Mesodermal cell (in vitro differentiated cells): ENCODE measurements around the gene PGBD5.

Experiments used
- H3K27ac ChIP-seq: 2 replicates; pipeline ENCODE4 v1.7.0; 2013; ENCODE audit warnings: mild to moderate bottlenecking, low read depth, low read length, moderate library complexity; ENCODE audit not compliant: severe bottlenecking
- H3K36me3 ChIP-seq: 2 replicates; pipeline ENCODE4 v1.7.1; 2013; ENCODE audit warnings: mild to moderate bottlenecking, low read length, moderate library complexity; ENCODE audit not compliant: control insufficient read depth, insufficient read depth
- H3K4me1 ChIP-seq: one replicate; pipeline ENCODE4 v1.7.1; 2013; ENCODE audit warnings: mild to moderate bottlenecking, low read length; ENCODE audit not compliant: insufficient read depth, control insufficient read depth, poor library complexity, severe bottlenecking
- H3K4me3 ChIP-seq: 2 replicates; pipeline ENCODE4 v1.7.0; 2013; ENCODE audit warnings: low read length, control low read depth, mild to moderate bottlenecking; ENCODE audit not compliant: insufficient read depth, poor library complexity, severe bottlenecking; ENCODE audit errors: extremely low read depth
- H3K9me3 ChIP-seq: 2 replicates; pipeline ENCODE4 v1.7.1; 2013; ENCODE audit warnings: mild to moderate bottlenecking, low read length, moderate library complexity; ENCODE audit not compliant: control insufficient read depth
- WGBS, 2 experiments: methylation state at CpG; one replicate each; pipeline ENCODE4 v1.1.5; 2013; ENCODE audit warnings: missing lambda C conversion rate in 2 of 2; ENCODE audit not compliant: insufficient coverage in 2 of 2; 5-methylcytosine and 5-hydroxymethylcytosine counted together

PGBD5 gene

DNA sequence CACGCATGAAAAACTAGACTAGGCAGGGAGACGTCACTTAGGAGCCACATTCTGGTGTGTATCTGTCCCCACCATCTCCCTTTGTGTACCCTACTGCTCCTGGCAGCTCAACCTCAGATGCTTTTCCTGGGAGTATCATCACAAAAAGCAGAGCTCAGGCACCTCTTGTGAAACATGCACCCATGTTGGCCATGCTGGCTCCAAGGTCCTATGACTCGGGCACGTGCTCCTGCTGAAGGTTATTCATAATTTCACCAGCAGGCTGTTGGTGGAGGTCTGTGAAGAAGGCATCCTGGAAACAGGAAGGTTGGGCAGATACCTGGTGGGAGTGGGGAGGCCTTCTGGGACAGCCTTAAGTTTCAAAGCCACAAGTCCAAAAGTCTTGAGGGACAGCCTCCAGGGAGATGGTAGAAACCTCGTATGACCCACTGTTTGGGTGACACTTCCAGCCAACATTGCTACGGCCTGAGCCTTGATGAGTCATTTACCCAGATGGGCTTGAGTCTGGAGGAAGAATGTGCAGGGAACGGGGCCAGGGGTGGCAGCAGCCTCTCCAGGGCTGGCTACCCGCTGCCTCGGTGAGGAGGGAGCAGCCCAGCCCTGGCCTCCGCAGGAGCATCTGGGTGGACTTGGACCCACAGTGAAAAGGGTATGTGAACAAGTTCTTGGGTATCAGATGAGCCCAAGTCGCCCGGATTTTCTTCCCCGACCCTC lies 75.8 kb downstream of the PGBD5 start:
- Histone ChIP-seq H3K4me1 (peaks cover 4% of the 10 kb centered on the region), H3K9me3 (no peaks in the 10 kb centered on the region), H3K36me3 (no peaks in the 10 kb centered on the region), H3K4me3 (no peak overlapping the region), H3K27ac (no peak overlapping the region)
- WGBS, 2 experiments = 85 to 94% methylated on average over 13 of the region's 13 CpGs

DNA sequence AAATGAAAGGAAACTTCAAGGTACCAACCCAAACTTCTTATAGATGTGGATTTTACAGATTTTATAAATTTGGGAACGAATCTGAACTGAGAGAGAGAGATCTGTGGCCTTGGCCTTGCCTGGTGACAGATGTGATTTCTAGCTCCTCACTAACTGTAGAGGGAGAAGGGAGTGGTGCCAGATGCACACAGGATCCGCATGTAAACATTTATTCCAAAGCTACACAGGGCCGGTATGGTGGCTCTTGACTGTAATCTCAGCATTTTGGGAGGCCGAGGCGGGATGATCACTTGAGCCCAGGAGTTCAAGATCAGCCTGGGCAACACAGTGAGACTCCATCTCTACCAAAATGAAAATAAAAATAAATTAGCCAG lies 77.1 kb downstream of the PGBD5 start:
- WGBS, 2 experiments = 88 to 90% methylated on average over 4 of the region's 5 CpGs

DNA sequence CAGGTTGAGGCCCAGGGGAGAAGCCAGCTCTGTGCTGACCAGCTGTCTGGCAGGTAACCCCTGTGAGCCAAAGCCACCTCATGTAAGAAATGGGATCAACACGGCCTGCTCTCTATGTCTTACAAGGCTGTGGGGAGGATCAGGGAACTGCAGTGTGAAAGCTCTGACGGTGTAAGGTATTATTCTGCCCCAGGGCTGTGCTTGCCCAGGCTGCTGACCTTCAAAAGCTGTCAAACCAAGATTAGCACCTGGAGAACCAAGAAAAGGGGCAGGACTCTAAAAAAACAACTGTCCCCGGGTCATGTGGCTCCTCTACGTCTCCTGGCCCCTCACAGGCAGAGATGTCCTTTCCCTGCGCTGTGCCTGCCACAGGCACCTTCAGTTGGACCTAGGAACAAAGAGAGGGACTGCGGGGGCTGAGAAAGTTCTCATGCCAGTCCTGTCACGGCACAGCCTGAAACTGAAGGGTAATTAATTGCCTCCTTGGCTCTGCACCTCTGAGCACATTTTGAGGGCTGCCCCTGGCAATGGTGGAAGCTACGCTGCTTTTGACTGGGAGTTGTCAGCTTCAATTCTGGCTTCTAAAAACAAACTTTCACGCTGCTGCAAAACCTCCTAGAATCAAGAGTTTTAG lies 77.6 kb downstream of the PGBD5 start:
- no peaks in the 10 kb centered on the region for H3K9me3 ChIP-seq
- H3K4me1 ChIP-seq = peaks cover 4% of the 10 kb centered on the region
- no peak overlapping the region for H3K27ac ChIP-seq
- 82 to 85% methylated on average over 8 of the region's 9 CpGs for WGBS, 2 experiments
- H3K4me3 ChIP-seq = no peak overlapping the region
- no peaks in the 10 kb centered on the region for H3K36me3 ChIP-seq

More for the DNA sequence above, 77.1 kb downstream of the PGBD5 start:
- H3K9me3 ChIP-seq = no peaks in the 10 kb centered on the region
- peaks cover 4% of the 10 kb centered on the region for H3K4me1 ChIP-seq
- H3K36me3 ChIP-seq = no peaks in the 10 kb centered on the region
- H3K27ac ChIP-seq = no peak overlapping the region
- H3K4me3 ChIP-seq = no peak overlapping the region

GRCh38 chr1:230347896-230348295 lies 78.2 kb downstream of the PGBD5 start:
- 89 to 90% methylated on average over 6 of the region's 7 CpGs for WGBS, 2 experiments
- no peaks in the 10 kb centered on the region for H3K36me3 ChIP-seq
- H3K9me3 ChIP-seq = no peaks in the 10 kb centered on the region
- no peak overlapping the region for H3K27ac ChIP-seq
- H3K4me1 ChIP-seq = peaks cover 4% of the 10 kb centered on the region
- H3K4me3 ChIP-seq = no peak overlapping the region

DNA sequence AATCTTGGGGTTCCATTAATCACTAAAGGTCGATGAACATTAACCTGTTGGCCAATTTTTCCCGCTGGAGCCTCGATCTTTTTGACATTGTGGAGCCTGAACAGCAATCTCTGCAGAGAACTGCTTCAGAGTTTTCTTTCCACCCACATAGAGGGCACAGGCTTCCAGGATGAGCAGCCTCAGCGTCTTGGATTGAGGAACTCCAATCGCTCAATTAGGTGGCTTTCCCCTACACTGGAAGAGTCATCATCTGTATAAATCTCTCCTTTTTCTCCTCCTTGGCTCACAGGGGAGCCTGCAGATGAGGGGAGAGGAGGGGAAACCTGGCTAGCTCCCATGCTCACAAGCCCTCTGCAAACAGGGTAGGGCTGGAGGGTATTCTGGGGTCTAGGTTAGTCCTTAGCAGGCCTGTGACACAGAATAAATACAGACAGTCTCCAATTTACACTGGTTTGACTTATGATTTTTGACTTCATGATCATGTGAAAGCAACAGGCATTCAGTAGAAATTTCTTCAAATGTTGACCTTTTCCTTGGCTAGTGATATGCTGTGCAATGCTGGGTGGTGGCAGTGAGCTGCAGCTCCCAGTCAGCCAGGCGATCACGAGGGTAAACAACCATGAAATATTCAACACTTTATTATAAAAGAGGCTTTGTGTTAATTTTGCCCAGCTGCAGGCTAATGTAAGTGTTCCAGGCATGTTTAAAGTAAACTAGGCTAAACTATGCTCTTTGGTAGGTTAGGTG lies 80.8 kb downstream of the PGBD5 start:
- Histone ChIP-seq H3K36me3 (no peaks in the 10 kb centered on the region), H3K9me3 (no peaks in the 10 kb centered on the region), H3K4me3 (no peak overlapping the region), H3K4me1 (peaks cover 10% of the 10 kb centered on the region), H3K27ac (no peak overlapping the region)
- WGBS, 2 experiments = 91 to 97% methylated on average over 4 to 5 of the region's 7 CpGs

DNA sequence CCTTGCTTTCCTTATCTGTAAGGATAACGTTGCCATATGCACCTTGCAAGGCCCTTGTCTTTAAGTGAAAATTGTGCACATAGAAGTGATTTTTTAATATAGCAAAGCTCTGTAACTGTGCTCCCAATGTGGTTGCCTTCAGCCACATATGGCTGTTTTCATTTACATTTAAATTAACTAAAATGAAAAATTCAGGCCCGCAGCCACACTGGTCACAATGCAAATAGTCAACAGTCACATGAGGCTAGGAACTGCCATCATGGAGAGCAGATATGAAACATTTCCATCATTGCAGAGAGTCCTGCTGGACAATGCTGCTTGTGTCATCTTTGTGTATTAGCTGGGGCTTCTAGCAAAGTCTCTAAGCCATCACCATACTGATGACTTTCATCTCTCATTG lies 83.4 kb downstream of the PGBD5 start:
- Histone ChIP-seq H3K36me3 (no peaks in the 10 kb centered on the region), H3K27ac (no peak overlapping the region), H3K4me3 (no peak overlapping the region), H3K4me1 (peaks cover 8% of the 10 kb centered on the region), H3K9me3 (no peaks in the 10 kb centered on the region)
- 83 to 100% methylated on average over 1 of the region's 2 CpGs for WGBS, 2 experiments

- WGBS, 2 experiments = 63 to 78% methylated on average over 3 of the region's 3 CpGs
- peaks cover 8% of the 10 kb centered on the region for H3K4me1 ChIP-seq
- no peak overlapping the region for H3K4me3 ChIP-seq
- H3K9me3 ChIP-seq = no peaks in the 10 kb centered on the region
- no peaks in the 10 kb centered on the region for H3K36me3 ChIP-seq
- no peak overlapping the region for H3K27ac ChIP-seq
Measured at GRCh38 chr1:230342019-230342418, 84.1 kb downstream of the PGBD5 start.

DNA sequence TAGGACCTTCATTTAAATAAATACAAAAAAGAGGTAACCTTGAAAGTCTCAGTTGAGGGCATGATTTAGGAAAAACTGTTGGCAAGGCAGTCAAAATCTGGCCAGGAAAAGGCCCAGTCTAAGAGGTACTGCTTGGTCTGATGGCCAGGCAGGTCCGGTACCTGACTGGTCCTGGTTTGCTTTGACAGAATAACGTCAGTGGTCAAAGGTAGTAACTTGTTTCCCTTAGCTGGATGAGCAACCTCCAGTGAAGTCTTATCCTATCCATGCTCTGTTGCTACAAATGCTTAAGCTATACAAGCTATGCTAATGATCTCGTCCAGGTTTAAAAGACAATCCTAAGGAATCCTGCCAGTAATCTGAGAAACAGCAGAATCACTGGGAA lies 85.0 kb downstream of the PGBD5 start:
- Histone ChIP-seq H3K36me3 (no peaks in the 10 kb centered on the region), H3K27ac (no peak overlapping the region), H3K4me3 (no peak overlapping the region), H3K9me3 (no peaks in the 10 kb centered on the region), H3K4me1 (peaks cover 8% of the 10 kb centered on the region)
- WGBS, 2 experiments = 56 to 63% methylated on average over 3 of the region's 3 CpGs

GRCh38 chr1:230340526-230341161 lies 85.5 kb downstream of the PGBD5 start:
- H3K9me3 ChIP-seq = no peaks in the 10 kb centered on the region
- H3K27ac ChIP-seq = no peak overlapping the region
- 92 to 96% methylated on average over 7 of the region's 7 CpGs for WGBS, 2 experiments
- H3K36me3 ChIP-seq = no peaks in the 10 kb centered on the region
- H3K4me1 ChIP-seq = peaks cover 8% of the 10 kb centered on the region
- no peak overlapping the region for H3K4me3 ChIP-seq

GRCh38 chr1:230339033-230339432 lies 87.1 kb downstream of the PGBD5 start:
- no peak overlapping the region for H3K27ac ChIP-seq
- no peaks in the 10 kb centered on the region for H3K9me3 ChIP-seq
- 76 to 92% methylated on average over 5 to 6 of the region's 8 CpGs for WGBS, 2 experiments
- H3K4me1 ChIP-seq = peaks cover 8% of the 10 kb centered on the region
- no peaks in the 10 kb centered on the region for H3K36me3 ChIP-seq
- no peak overlapping the region for H3K4me3 ChIP-seq
